DOHH2 (cell line): ENCODE measurements around the gene STOM.

Source experiments
- H3F3A ChIP-seq: fragments of 200-600 bp; sonication (generic), shearing (Covaris generic); 2 replicates; pipeline ENCODE4 v1.6.0; 2016; ENCODE audit warnings: antibody characterized with exemption, mild to moderate bottlenecking; ENCODE audit not compliant: control insufficient read depth, insufficient read depth
- H3K27ac ChIP-seq: fragments of 200-600 bp; sonication (generic); 2 replicates; pipeline ENCODE4 v1.5.1; 2014; ENCODE audit warnings: low read depth, mild to moderate bottlenecking, low read length, moderate library complexity
- H3K27me3 ChIP-seq: fragments of 200-600 bp; sonication (generic); 2 replicates; pipeline ENCODE4 v1.6.1; 2014; ENCODE audit warnings: mild to moderate bottlenecking, low read length, mixed read lengths; ENCODE audit not compliant: control insufficient read depth
- H3K36me3 ChIP-seq: fragments of 200-600 bp; sonication (generic); 2 replicates; pipeline ENCODE4 v1.6.1; 2014; ENCODE audit warnings: mild to moderate bottlenecking, low read length, moderate library complexity, mixed read lengths; ENCODE audit not compliant: control insufficient read depth
- H3K4me1 ChIP-seq: fragments of 200-600 bp; sonication (generic); 2 replicates; pipeline ENCODE4 v1.6.1; 2014; ENCODE audit warnings: mild to moderate bottlenecking, low read length, mixed read lengths; ENCODE audit not compliant: control insufficient read depth
- H3K4me2 ChIP-seq: fragments of 200-600 bp; sonication (generic); 2 replicates; pipeline ENCODE4 v1.6.0; 2014; ENCODE audit warnings: mild to moderate bottlenecking, low read length, moderate library complexity
- H3K4me3 ChIP-seq: fragments of 200-600 bp; sonication (generic); 2 replicates; pipeline ENCODE4 v1.5.1; 2014; ENCODE audit warnings: mild to moderate bottlenecking, low read length, mixed read lengths
- H3K79me2 ChIP-seq: fragments of 200-600 bp; sonication (generic); 2 replicates; pipeline ENCODE4 v1.6.1; 2014; ENCODE audit warnings: mild to moderate bottlenecking, low read length, mixed read lengths; ENCODE audit not compliant: control insufficient read depth
- H3K9me2 ChIP-seq: fragments of 200-600 bp; sonication (generic); replicated peaks from 2 replicates; pipeline ENCODE4 v1.6.1; 2014; ENCODE audit warnings: mild to moderate bottlenecking, low read length, mixed read lengths; ENCODE audit not compliant: control insufficient read depth
- H3K9me3 ChIP-seq: fragments of 200-600 bp; sonication (generic); 2 replicates; pipeline ENCODE4 v1.6.1; 2014; ENCODE audit warnings: antibody characterized with exemption, low read length, mixed read lengths; ENCODE audit not compliant: control insufficient read depth, insufficient read depth
- H4K20me1 ChIP-seq: fragments of 200-600 bp; sonication (generic); 2 replicates; pipeline ENCODE4 v1.6.0; 2014; ENCODE audit warnings: low read depth, mild to moderate bottlenecking, antibody characterized with exemption, low read length, moderate library complexity; ENCODE audit not compliant: control insufficient read depth, insufficient read depth
- EZH2phosphoT487 ChIP-seq: fragments of 200-600 bp; sonication (generic); IDR thresholded peaks from 2 replicates; pipeline ENCODE4 v1.6.1; 2017; ENCODE audit warnings: borderline replicate concordance, mild to moderate bottlenecking, antibody characterized with exemption, low read length, moderate library complexity, mixed read lengths
- TF ChIP-seq, protein P1 (sequence below): fragments of 200-600 bp; sonication (generic); IDR thresholded peaks from one replicate; pipeline ENCODE4 v1.5.1; 2014; ENCODE audit warnings: antibody characterized with exemption, mild to moderate bottlenecking, low read depth, low read length; ENCODE audit not compliant: poor library complexity, severe bottlenecking

STOM gene

DNA sequence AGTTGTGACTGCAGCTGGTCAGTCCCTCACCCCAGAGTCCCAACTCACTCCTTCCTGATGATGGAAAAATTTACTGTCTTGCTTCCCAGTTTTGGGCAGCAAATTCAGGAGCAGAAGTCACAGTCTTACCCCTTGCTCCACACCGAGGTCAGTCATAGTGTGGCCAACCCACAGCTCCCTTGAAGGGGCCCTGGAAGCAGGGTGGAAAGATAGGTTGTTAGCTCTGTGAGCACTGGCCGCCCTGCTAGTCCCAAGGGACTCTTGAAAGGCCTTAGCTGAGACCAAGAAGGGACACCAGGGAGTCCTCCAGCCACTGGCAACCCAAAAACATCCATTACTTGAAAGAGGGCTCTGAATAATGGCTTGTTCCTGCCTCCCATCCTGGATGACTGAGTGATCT lies 62.1 kb downstream of the STOM start:
- TF ChIP-seq EZH2phosphoT487, result no peak
- TF ChIP-seq, protein P1, sequence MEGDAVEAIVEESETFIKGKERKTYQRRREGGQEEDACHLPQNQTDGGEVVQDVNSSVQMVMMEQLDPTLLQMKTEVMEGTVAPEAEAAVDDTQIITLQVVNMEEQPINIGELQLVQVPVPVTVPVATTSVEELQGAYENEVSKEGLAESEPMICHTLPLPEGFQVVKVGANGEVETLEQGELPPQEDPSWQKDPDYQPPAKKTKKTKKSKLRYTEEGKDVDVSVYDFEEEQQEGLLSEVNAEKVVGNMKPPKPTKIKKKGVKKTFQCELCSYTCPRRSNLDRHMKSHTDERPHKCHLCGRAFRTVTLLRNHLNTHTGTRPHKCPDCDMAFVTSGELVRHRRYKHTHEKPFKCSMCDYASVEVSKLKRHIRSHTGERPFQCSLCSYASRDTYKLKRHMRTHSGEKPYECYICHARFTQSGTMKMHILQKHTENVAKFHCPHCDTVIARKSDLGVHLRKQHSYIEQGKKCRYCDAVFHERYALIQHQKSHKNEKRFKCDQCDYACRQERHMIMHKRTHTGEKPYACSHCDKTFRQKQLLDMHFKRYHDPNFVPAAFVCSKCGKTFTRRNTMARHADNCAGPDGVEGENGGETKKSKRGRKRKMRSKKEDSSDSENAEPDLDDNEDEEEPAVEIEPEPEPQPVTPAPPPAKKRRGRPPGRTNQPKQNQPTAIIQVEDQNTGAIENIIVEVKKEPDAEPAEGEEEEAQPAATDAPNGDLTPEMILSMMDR, result no peak
- no peak overlapping the region for H3K4me2 ChIP-seq
- no peak overlapping the region for H3K27ac ChIP-seq

DNA sequence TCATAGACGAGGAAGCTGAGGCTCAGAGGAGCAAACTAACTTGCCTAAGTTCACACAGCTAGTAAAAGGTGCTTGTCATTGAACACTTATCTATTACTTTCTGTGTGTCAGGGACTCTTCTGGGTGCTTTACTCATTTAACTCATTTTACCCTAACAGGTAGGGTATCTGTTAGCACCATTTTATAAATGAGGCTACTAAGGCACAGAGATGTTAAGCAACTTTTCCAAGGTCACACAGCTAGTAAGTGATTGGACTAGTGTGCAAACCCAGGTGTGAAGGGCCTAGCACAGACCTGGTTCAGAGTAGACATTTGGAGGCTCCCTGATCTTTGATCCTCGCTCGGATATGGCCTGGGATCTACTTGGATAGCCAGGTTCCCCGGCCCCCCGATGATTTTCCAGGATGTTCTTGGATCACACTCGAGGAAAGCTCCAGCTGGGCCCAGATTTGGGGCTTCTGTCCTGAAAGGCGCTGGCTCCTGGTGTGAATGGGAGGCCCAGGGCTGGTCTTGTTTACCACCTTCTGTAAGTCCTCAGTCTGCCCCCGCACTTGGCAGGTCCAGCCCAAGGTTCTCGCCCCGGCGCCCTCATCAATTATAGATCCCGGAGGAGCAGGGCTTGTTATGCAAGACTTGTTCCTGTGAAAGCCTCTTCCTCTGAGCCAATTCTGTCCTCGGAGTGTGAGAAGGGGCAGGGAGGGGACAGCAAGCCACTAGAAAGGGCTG lies 64.6 kb downstream of the STOM start:
- no peak overlapping the region for H3K27ac ChIP-seq
- H3K4me1 ChIP-seq, result no peaks in the 10 kb centered on the region
- peaks cover 3% of the 10 kb centered on the region for H3K27me3 ChIP-seq
- no peaks in the 10 kb centered on the region for H3K79me2 ChIP-seq
- H3K4me2 ChIP-seq, result no peak overlapping the region
- H3K4me3 ChIP-seq, result no peak overlapping the region
- no peaks in the 10 kb centered on the region for H3F3A ChIP-seq
- no peaks in the 10 kb centered on the region for H4K20me1 ChIP-seq
- TF ChIP-seq, protein P1, result no peak
- TF ChIP-seq EZH2phosphoT487, result no peak
- no peaks in the 10 kb centered on the region for H3K9me2 ChIP-seq
- no peaks in the 10 kb centered on the region for H3K9me3 ChIP-seq
- no peaks in the 10 kb centered on the region for H3K36me3 ChIP-seq

More for the DNA sequence above, 62.1 kb downstream of the STOM start:
- no peaks in the 10 kb centered on the region for H3F3A ChIP-seq
- no peaks in the 10 kb centered on the region for H3K9me3 ChIP-seq
- no peaks in the 10 kb centered on the region for H3K4me1 ChIP-seq
- H3K79me2 ChIP-seq, result no peaks in the 10 kb centered on the region
- H3K9me2 ChIP-seq, result no peaks in the 10 kb centered on the region
- no peaks in the 10 kb centered on the region for H4K20me1 ChIP-seq
- no peaks in the 10 kb centered on the region for H3K36me3 ChIP-seq
- no peaks in the 10 kb centered on the region for H3K27me3 ChIP-seq
- H3K4me3 ChIP-seq, result no peak overlapping the region

DNA sequence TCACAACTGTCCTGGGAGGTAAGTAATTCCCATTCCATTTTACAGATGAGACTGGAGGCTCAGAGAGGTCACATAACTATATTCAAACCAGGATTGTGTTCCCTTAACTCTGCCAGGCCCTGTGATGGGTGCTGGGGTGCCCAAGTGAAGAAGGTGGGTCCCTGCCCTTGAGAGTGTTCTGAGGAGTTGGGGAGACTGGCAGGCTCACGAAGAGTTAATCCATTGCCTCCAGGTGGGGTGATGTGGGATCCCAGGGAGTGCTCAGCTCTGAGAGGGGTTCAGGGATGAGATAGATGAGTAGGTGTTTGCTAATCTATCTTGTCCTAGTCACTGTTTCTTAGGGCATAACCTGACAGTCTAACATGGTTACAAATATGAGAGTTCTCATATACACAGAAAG lies 65.3 kb downstream of the STOM start:
- Histone ChIP-seq H3K4me3 (no peak overlapping the region), H3K9me3 (no peaks in the 10 kb centered on the region), H3K4me2 (no peak overlapping the region), H4K20me1 (no peaks in the 10 kb centered on the region), H3K27ac (no peak overlapping the region), H3K79me2 (no peaks in the 10 kb centered on the region), H3K9me2 (no peaks in the 10 kb centered on the region), H3K27me3 (peaks cover 7% of the 10 kb centered on the region), H3K36me3 (no peaks in the 10 kb centered on the region), H3K4me1 (peaks cover 5% of the 10 kb centered on the region), H3F3A (no peaks in the 10 kb centered on the region)
- TF ChIP-seq EZH2phosphoT487, result no peak
- TF ChIP-seq, protein P1, result no peak
